GM10266 (cell line): ENCODE data around the gene IMMP2L.

Experiments
- DNase-seq: peaks from one replicate; pipeline ENCODE4 v3.0.0; 2012; ENCODE audit errors: extremely low spot score
- CTCF ChIP-seq: IDR thresholded peaks from 2 replicates; pipeline ENCODE4 v1.5.1; 2012; ENCODE audit warnings: mild to moderate bottlenecking, low read depth; ENCODE audit not compliant: control insufficient read depth, insufficient read depth; ENCODE audit errors: missing control alignments

IMMP2L gene

DNA sequence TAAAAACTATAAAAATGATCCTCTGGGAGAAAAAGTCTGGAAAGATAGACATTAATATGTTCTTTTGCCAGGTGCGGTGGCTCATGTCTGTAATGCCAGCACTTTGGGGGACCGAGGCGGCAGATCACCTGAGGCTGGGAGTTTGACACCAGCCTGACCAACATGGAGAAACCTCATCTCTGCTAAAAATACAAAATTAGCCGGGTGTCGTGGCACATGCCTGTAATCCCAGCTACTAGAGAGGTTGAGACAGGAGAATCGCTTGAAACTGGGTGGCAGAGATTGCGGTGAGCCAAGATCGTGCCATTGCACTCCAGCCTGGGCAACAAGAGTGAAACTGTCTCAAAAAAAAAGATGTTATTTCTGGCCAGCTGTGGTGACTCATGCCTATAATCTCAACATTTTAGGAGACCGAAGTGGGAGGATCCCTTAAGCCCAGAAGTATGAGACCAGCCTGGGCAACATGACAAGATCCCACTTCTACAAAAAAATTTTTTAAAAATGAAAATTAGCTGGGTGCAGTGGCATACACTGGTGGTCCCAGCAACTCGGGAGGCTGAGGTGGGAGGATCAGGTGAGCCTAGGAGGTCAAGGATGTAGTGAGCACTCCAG, 573.3 kb downstream of the IMMP2L start:
- no peak for DNase-seq
- TF ChIP-seq CTCF, result no peak

- TF ChIP-seq CTCF, result no peak
- DNase-seq, result no peak
Observed at GRCh38 chr7:110988348-110988747, 573.9 kb downstream of the IMMP2L start.

GRCh38 chr7:110987127-110987693, 575.1 kb downstream of the IMMP2L start:
- no peak for DNase-seq
- TF ChIP-seq CTCF, result no peak

- no peak for DNase-seq
- TF ChIP-seq CTCF, result no peak
Observed at GRCh38 chr7:110983822-110984456, 578.4 kb downstream of the IMMP2L start.

- no peak for DNase-seq
Observed at GRCh38 chr7:110977127-110977737, 585.1 kb downstream of the IMMP2L start.

DNA sequence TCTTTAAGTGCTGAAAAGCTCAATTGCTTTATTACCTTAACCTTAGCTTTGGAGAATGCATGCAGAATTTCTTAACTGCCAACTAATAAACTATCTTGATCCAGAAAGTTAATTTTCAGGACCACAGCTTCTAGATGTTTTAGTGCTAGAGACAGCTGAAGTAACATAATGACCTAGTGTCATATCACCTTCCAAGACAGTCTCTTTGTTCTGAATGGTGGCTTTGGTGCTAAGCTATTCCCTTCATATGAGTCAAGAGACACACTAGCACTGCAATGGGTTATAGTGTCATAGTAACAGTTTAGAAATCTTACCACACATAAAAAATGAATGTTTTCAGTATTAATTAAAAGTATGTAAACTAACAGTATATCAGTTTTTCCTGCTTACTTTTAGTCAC, 586.8 kb downstream of the IMMP2L start:
- no peak for TF ChIP-seq CTCF
- DNase-seq, result no peak

More at GRCh38 chr7:110977127-110977737, 585.1 kb downstream of the IMMP2L start:
- no peak for TF ChIP-seq CTCF

GRCh38 chr7:110974441-110974840, 587.9 kb downstream of the IMMP2L start:
- TF ChIP-seq CTCF, result no peak
- DNase-seq, result no peak
